ENCODE results near the gene COA7.
"Not testable (repeated sequence)": the region's sequence is repeated elsewhere in the genome, so short reads cannot be mapped to it uniquely, and the experiment has no call there.

COA7 gene

GRCh38 chr1:52706136-52706670 is 8.1 kb upstream of the COA7 start:
- no peak for DNase-seq (ENCODE audit: low read depth)

DNA sequence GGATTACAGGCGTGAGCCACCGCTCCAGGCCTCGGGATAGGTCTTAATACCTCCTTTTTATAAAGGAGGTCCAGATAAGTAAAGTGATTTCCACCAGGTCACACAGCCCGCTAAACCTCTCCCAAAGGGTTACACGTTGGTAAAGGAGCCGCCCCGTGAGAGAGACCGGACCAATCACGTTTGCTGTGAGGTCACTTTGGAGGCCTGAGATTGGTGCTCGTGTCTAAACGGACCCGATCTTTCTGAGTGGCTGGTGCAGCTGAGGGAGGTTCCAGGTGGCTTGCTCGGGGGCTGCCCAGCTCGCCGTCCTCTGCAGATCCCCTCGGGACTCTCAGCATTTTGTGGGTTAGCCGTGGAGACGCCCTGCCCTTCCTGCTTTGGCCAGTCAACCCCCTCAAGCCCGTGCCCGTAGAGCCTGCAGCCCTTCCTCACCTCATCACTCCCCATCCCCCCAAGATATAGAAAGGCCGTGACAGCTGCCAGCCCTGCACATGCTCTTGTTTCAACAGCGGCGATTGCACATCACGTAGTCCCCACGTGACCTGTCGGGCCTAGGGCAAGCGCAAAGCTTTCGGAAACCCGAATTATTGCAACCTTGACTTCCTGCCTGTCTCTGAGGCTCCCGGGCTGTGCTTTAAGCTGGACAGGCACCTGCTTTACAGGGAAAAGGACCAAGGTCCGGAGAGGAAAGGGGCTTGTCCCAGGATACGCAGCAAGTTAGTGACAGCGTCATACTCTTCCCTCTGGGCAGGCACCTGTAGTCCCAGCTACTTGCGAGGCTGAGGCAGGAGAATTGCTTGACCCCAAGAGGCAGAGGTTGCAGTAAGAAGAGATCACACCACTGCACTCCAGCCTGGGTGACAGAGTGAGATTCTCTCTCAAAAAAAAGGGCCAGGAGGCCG is 5.0 kb upstream of the COA7 start:
- DNase-seq (ENCODE audit: low read depth): peak; percentile 72

DNA sequence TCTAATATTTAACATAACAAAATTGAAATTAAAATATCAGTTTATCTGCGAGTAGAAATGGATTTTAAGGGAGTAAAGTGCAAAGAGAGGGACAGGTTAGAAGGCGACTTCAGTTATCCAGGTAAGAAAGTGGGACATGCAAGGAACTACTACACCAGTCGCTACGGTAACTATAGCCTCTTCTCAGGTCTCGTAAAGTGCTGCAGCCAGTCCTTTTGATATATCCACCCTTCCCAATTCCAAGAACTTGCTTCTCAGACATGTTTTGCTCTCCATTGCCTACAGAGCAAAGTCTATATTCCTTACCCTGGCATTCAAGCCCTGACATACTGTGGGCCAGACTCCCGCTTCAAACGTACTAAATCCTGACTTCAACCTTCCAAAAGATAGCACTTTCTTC is 2.5 kb downstream of the COA7 start:
- DNase-seq (ENCODE audit: low read depth): no peak

GRCh38 chr1:52693843-52694242 is 4.3 kb downstream of the COA7 start:
- no peak for DNase-seq (ENCODE audit: low read depth)

DNA sequence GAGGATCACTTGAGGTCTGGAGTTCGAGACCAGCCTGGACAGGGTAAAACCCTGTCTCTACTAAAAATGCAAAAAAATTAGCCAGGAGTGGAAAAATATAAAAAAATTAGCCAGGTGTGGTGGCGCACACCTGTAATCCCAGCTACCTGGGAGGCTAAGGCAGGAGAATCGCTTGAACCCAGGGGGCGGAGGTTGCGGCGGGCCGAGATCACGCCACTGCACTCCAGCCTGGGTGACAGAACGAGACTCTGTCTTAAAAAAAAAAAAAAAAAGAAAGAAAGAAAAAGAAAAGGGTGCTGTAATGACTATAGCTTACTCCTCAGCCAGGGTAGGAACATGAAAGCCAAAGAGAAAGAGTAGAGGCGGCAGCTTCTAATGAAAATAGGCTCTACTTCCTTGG is 4.8 kb downstream of the COA7 start:
- DNase-seq (ENCODE audit: low read depth): not testable (repeated sequence)

DNA sequence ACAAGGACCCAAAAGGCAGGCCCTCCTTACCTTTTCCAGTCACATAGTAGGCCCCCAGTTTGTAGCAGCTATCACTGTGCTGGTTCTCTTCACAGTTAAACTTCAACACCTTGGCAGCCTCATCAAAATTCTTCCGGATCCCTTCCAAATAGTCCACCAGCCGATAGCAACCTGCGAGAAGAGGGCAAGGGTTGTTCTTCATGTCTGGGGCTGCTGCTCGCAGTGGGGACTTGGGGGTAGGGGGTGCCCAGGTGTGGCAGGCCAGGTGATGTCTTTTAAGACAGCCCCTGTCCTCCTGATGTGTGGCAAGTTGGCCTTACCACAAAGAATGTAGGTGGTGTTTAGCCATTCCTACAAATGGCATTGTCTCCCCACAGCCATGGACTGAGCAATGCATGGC is 5.5 kb downstream of the COA7 start:
- no peak for DNase-seq (ENCODE audit: low read depth)

- no peak for DNase-seq (ENCODE audit: low read depth)
Measured at GRCh38 chr1:52691821-52692220, 6.3 kb downstream of the COA7 start.

DNA sequence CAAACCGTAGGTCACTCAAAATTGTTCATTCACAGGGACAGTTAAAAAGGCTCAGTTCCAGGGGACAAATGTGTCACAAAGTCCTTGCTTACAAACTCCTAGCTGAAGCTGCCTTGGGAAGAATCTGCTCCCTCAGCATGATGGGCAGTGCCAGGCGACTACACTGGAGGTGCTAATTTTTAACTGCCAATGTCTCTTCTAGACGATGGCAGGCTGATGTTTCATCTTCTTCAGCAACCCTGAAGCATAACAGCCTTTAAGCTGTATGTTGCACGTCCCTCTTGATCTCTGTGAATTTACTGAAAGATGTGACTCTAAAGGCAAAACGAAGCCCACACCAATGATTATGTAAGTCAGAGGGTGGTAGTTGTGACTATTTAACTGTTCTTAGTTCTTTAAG is 11.3 kb downstream of the COA7 start:
- no peak for DNase-seq (ENCODE audit: low read depth)

DNA sequence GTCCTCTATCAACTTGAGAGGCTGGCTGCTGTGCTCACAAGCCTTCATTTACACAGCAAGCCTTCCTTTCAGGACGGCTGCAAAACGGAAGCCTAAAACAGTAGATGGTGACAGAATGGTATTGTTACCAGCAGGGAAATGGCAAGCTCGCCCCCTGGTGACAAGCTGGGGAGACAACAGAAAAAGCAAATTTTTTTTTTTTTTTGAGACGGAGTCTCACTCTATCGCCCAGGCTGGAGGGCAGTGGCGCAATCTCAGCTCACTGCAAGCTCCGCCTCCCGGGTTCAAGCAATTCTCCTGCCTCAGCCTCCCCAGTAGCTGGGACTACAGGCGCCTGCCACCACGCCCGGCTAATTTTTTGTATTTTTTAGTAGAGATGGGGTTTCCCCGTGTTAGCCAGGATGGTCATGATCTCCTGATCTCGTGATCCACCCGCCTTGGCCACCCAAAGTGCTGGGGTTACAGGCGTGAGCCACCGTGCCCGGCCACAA is 11.8 kb downstream of the COA7 start:
- peak; percentile 36 for DNase-seq (ENCODE audit: low read depth)

DNA sequence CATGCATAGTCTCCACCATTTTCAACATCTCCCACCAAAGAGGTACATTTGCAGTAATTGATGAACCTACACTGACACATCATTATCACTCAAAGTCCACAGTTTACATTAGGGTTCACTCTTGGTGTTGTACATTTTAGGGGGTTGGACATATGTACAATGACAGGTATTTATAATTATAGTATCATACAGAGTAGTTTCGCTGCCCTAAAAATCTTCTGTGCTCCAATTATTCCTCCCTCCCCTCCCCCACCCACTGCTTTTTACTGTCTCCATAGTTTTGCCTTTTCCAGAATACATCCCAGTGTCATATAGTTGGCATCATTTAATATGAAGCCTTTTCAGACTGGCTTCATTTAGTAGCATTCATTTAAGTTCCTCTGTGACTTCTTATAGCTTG is 13.6 kb downstream of the COA7 start:
- DNase-seq (ENCODE audit: low read depth): no peak

- DNase-seq (ENCODE audit: low read depth): no peak
Measured at GRCh38 chr1:52683367-52683940, 14.7 kb downstream of the COA7 start.

DNA sequence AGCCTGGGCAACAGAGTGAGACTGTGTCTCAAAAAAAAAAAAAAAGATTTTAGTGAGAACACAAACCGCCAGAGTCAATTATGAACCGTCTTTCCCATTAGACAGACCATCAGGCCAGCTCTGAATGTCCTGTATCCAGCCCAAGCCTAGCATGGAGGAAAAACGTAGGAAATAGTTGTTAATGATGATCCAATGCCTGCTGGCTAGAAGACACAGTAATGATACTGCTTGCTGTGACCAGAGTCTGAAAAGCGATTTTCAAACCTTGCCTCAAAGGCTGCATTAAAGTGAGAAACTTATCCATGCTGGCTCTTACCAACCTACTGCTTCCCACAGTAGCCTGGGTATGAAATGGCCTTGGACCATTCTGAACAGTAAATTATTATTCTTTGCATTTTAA is 17.0 kb downstream of the COA7 start:
- no peak for DNase-seq (ENCODE audit: low read depth)

GRCh38 chr1:52680353-52680752 is 17.8 kb downstream of the COA7 start:
- no peak for DNase-seq (ENCODE audit: low read depth)

- DNase-seq (ENCODE audit: low read depth): no peak
Measured at GRCh38 chr1:52679498-52679897, 18.6 kb downstream of the COA7 start.

DNA sequence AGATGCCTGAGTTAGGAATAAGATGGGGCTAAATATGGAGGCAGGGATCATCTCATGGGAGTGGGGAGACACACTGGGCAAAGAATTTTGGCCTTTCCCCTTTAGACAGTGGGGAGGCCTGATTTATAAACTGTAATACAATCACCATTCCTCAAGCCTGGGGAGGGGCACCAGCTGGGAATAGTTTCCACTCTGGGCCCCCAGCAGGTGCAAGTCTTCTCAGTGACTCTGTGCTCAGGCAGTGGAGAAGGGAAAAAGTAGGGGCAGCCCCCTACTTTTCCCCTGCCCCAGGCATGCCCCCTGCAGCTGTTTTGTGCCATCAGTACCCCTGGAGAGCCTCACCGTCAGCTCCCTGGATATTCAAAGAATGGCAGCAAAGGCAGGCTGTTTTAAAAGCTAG is 19.1 kb downstream of the COA7 start:
- no peak for DNase-seq (ENCODE audit: low read depth)

- no peak for DNase-seq (ENCODE audit: low read depth)
Measured at GRCh38 chr1:52677076-52677806, 20.9 kb downstream of the COA7 start.

GRCh38 chr1:52676249-52676903 is 21.8 kb downstream of the COA7 start:
- DNase-seq (ENCODE audit: low read depth): no peak

DNA sequence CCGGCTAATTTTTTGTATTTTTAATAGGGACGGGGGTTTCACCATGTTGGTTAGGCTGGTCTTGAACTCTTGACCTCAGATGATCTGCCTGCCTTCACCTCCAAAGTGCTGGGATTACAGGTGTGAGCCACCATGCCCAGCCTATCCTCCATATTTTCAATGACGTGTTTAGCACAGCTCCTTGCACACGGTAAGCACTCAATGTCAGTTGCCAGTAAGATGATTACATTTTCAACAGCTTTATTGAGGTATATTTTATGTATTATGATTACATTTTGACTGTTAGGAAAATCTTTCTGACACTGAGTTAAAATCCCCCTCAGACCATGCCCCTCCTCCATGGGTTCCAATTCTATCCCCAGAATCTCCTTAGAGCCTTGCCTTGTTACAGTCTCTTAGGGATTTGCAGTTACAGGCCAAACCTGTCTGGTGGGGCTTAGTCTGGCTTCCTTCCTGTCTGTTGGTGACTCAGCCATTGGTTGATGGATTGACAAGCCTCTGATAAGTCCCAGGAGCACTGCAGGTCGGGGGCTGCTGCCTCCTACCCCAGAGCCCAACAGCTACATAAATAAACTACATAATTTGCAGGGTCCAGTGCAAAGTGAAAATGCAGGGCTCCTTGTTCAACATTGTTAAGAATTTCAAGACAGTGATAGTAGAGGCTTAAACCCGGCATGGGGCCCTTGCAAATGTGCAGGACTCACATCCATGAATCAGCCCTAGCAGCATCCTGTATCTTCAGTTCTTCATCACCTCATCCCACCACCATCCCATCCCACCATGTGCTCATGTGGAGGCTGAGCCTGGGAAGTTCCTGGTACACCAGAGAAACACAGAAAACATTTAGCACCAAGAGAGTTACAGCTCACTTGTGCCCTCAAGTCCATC is 23.4 kb downstream of the COA7 start:
- DNase-seq (ENCODE audit: low read depth): no peak

DNA sequence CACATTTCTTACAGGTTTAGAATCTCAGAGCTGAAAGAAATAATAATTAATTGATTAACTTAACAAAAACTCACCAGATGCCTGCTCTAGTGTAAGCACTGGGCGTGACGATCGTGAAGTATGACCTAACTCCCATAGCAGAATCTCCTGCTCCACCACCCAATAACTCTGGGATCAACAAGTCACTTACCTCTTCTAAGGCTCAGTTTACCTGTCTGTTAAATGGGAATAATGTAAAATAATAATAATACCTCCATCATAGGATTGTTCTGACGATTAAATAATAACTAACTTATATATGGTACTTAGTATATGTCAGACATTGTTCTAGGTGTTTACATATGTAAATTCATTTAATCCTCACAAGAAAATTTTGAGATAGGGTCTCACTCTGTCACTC is 24.6 kb downstream of the COA7 start:
- DNase-seq (ENCODE audit: low read depth): no peak

- no peak for DNase-seq (ENCODE audit: low read depth)
Measured at GRCh38 chr1:52672946-52673345, 25.2 kb downstream of the COA7 start.

GRCh38 chr1:52670604-52671003 is 27.5 kb downstream of the COA7 start:
- DNase-seq (ENCODE audit: low read depth): no peak

All from GM04504 (cell line).